ACC112 (cell line): ENCODE measurements around the gene LRCH1.

Experiments used
- H2AFZ ChIP-seq: fragments of 200-600 bp; sonication (generic); one replicate; pipeline ENCODE4 v1.6.0; 2017; ENCODE audit warnings: antibody characterized with exemption, low read length; ENCODE audit not compliant: unreplicated experiment
- H3K27ac ChIP-seq: fragments of 200-600 bp; sonication (generic); 2 replicates; pipeline ENCODE4 v1.5.1; 2014; ENCODE audit warnings: low read depth, mild to moderate bottlenecking, antibody characterized with exemption, low read length, moderate library complexity
- H3K27me3 ChIP-seq: fragments of 200-600 bp; sonication (generic); 2 replicates; pipeline ENCODE4 v1.6.1; 2014; ENCODE audit warnings: mild to moderate bottlenecking, antibody characterized with exemption, low read length, moderate library complexity, mixed read lengths; ENCODE audit not compliant: insufficient read depth
- H3K36me3 ChIP-seq: fragments of 200-600 bp; sonication (generic); 2 replicates; pipeline ENCODE4 v1.6.1; 2016; ENCODE audit warnings: mild to moderate bottlenecking, antibody characterized with exemption, low read length, moderate library complexity, mixed read lengths; ENCODE audit not compliant: insufficient read depth
- H3K4me1 ChIP-seq: fragments of 200-600 bp; sonication (generic); one replicate; pipeline ENCODE4 v1.6.1; 2016; ENCODE audit warnings: low read length, mixed read lengths; ENCODE audit not compliant: insufficient read depth, unreplicated experiment, control insufficient read depth
- H3K4me3 ChIP-seq: fragments of 200-600 bp; sonication (generic); 2 replicates; pipeline ENCODE4 v1.5.1; 2014; ENCODE audit warnings: mild to moderate bottlenecking, low read depth, low read length
- H3K79me2 ChIP-seq: fragments of 200-600 bp; sonication (generic); one replicate; pipeline ENCODE4 v1.6.0; 2016; ENCODE audit warnings: low read length; ENCODE audit not compliant: control insufficient read depth, unreplicated experiment, insufficient read depth

LRCH1 gene

DNA sequence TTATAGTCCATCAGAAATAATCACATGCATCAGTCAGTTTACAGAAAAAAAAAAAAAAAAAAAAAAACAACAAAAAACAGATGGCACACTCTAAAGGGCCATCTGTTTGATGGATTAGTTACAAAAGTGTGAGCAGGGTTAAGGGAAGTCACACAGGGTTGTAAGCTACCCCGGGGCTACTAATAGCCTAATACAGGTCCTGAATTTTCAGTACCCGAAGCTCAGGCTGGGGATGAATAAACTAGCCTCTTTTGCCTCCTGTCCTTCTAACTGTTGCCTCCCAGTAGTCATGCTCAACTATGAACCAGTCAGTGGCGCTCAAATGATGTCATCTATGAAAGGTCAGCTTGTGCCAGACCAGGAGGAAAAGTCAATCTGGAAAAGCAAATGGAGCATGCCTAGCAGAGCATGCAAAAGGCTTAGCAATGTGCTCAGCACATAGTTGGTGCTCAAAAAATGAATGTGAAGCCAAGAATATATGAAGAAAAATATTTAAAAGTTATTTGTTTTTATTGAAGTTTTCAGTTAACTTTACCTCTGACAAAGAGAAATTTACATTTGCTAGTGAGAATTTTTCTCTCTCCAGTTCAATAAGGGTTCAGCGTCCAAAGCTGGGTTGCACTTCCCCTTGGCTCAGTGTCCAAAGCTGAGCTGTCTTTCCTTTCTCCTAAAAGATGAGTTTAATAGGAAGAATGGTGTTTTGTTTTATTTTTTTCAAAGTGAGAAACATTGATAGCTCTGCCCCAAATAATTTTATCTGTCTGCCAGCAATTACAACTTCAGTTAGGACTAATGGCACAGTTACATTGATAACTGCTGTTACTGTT lies 30.8 kb upstream of the LRCH1 start:
- Histone ChIP-seq H2AFZ (no peak overlapping the region), H3K27ac (no peak overlapping the region), H3K79me2 (no peaks in the 10 kb centered on the region), H3K27me3 (peaks cover 3% of the 10 kb centered on the region; the same call in 1 of the 2 replicates), H3K4me3 (no peak overlapping the region), H3K4me1 (peaks cover 4% of the 10 kb centered on the region), H3K36me3 (no peaks in the 10 kb centered on the region)

DNA sequence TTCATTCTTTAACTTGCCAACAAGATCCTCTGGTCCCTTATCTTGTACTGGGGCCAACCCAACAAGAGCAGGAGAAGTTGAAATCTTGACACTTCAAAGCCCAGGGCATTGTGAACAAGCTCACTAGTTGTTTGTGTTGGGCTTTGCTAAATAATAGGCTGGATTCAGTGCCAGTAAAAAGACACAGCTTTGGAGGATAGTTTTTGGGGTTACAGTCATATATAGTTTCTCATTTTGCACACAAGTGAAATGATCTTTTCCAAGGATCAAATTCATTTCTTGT lies 30.3 kb upstream of the LRCH1 start:
- H3K79me2 ChIP-seq: no peaks in the 10 kb centered on the region
- H3K27me3 ChIP-seq: peaks cover 3% of the 10 kb centered on the region; the same call in 1 of the 2 replicates
- H3K4me3 ChIP-seq: no peak overlapping the region
- H3K27ac ChIP-seq: no peak overlapping the region
- H3K36me3 ChIP-seq: no peaks in the 10 kb centered on the region
- H3K4me1 ChIP-seq: no peaks in the 10 kb centered on the region
- H2AFZ ChIP-seq: no peak overlapping the region

DNA sequence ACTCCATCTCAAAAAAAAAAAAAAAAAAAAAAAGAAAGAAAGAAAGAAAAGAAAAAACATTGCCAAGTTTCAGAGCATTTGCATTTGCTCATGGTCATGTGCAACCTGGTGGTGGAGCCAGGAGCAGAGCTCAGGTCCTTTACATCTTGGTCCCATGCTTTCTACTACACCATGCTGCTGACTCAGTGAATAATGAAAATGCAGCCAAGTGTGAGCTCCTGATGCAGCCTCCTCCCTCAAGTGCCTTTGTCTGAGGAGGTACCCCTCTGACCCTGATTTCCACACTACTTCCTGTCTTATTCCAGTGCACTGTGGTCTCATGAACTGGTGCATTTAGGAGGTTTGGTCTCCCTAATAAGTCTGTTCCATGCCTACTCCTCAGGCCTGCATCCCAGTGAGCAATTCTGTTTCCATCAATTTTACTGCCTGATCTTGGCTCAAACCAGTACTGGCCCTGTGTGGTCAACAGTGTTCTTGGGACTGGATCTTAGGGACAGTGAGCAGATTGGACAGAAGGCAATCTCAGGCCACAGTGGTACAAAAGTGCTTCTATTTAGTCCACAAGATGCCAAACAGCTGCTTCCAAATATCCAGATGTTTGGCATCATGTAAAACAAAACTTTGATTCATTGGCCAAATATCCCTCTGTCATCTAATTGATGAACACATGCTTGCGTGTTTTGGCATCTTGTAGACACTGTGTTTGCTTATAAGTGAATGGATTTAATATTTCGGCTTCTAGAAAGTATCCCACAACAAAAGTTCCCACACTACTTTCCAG lies 28.8 kb upstream of the LRCH1 start:
- Histone ChIP-seq H2AFZ (no peak overlapping the region), H3K79me2 (no peaks in the 10 kb centered on the region), H3K36me3 (no peaks in the 10 kb centered on the region), H3K27me3 (no peaks in the 10 kb centered on the region), H3K4me1 (no peaks in the 10 kb centered on the region), H3K27ac (no peak overlapping the region), H3K4me3 (no peak overlapping the region)

DNA sequence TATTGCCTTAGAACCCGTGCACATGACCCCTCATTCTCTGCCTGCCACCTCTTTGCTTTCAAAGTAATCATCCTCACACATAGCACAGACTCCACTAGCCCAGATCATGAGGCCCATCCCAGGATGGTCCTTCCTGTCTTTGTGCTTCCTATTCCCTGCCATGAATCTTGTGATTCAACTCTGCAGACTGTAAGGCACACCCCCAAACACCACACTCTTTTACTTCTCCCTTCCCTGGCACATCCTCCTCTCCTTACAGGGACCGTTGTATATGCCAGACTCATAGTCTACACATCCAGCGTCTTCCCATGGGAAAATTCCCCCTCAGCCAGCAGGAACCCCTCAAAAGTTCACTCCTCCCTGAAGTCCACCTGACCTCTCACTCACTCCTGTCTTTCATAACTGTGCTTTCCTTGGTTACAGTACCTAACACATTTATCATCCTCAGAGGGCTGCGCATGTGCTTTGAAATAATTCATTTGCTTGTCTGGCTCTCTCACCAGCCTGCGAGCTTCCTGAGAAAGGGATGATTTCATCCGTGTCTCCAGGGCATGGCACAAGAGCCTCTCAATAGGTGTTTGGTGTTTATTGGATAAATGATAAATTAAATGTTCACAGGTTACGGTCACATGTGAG lies 26.8 kb upstream of the LRCH1 start:
- Histone ChIP-seq H3K27me3 (no peaks in the 10 kb centered on the region), H2AFZ (no peak overlapping the region), H3K36me3 (no peaks in the 10 kb centered on the region), H3K4me3 (no peak overlapping the region), H3K79me2 (no peaks in the 10 kb centered on the region), H3K27ac (no peak overlapping the region), H3K4me1 (peaks cover 8% of the 10 kb centered on the region)

GRCh38 chr13:46526740-46527139 lies 26.2 kb upstream of the LRCH1 start:
- H3K27ac ChIP-seq: no peak overlapping the region
- no peak overlapping the region for H3K4me3 ChIP-seq
- no peaks in the 10 kb centered on the region for H3K79me2 ChIP-seq
- no peaks in the 10 kb centered on the region for H3K36me3 ChIP-seq
- H3K4me1 ChIP-seq: peaks cover 9% of the 10 kb centered on the region
- H2AFZ ChIP-seq: no peak overlapping the region
- no peaks in the 10 kb centered on the region for H3K27me3 ChIP-seq

DNA sequence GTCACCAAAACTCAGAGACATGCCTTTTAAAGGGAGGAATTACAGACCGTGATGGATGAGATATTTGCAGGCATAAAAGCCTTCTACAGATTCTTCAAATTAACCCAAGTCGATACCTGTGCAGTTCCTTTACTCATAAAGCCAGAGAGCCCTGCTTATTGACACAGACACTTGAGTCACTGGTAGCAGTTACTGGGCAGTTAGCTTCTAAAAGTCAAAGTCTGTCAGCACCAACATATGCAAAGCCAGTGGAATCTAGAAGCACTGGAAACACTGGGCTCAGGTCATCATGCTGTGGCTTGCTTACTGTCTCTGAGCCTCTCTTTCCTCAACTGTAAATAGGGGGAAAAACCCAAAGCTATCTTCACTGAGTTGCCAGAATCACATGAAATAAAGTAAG lies 25.7 kb upstream of the LRCH1 start:
- H3K36me3 ChIP-seq: no peaks in the 10 kb centered on the region
- no peak overlapping the region for H2AFZ ChIP-seq
- H3K4me1 ChIP-seq: peaks cover 11% of the 10 kb centered on the region
- H3K27ac ChIP-seq: no peak overlapping the region
- H3K27me3 ChIP-seq: no peaks in the 10 kb centered on the region
- no peaks in the 10 kb centered on the region for H3K79me2 ChIP-seq
- no peak overlapping the region for H3K4me3 ChIP-seq

DNA sequence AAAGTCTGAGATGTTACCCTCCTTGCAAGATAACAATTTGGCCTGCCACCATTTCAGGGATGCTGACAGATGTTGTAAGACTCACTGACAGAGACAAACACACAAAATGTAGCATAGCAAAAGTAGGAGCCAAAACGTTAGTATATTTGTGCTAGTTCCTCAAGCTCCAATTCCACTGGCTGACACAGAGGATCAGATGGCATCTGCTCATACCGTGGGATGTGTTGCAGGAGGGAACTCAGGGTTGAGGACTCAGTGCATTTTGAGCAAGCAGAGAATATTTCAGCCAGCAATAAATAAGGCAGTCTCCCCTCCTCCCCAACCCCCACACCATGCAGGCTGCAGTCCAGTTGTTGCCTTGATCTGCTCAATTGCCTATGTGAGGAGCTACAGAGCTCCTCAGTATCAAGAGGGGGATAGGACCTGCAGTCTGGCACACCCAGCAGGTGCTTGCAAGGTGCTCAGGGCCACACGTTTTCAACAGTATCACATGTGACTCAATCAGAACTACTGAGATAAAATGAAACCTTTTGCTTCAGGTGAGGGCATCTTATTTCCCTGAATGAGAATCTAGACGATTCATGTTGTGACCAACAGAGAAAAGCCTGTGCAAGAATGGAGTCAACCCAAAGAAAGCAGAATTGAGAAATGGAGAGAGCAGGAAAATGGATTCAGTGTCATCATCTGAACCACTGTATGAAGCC lies 23.6 kb upstream of the LRCH1 start:
- Histone ChIP-seq H3K4me3 (no peak overlapping the region), H3K27ac (no peak overlapping the region), H3K36me3 (no peaks in the 10 kb centered on the region), H2AFZ (no peak overlapping the region), H3K79me2 (no peaks in the 10 kb centered on the region), H3K4me1 (peaks cover 11% of the 10 kb centered on the region), H3K27me3 (no peaks in the 10 kb centered on the region)

DNA sequence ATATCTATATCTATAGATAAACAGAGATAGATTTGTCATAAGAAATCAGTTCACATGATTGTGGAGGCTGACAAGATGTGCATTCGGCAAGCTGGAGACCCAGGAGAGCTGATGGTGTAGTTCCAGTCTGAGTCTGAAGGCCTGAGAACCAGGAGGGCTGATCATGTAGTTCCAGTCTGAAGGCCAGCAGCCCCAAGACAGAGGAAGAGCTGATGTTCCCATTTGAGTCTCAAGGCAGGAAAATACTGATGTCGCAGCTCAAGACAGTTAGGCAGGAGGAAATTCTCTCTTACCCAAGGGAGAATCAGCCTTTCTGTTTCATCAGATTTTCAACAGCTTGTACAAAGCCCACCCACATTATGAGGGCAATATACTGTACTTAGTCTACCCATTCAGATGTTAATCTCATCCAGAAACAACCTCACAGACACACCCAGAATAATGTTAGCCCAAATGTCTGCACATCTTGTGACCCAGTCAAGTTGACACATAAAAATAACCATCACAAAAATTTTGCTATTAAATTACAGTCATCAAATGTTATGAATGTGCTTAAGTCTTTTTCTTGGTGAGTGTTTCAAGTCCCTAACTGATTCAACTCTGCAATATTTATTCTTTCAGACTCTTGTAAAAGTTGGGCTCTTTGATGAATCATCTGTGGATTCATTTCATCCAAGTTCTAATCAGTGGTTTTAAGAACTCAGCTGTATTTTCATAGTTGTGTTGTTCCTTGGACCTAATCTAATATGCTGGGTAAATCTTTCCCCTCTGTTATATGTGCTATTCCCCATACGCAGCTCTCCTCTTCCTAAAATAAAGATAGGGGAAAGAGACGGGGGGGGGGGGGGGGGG lies 22.7 kb upstream of the LRCH1 start:
- H3K36me3 ChIP-seq: no peaks in the 10 kb centered on the region
- H3K4me1 ChIP-seq: peaks cover 11% of the 10 kb centered on the region
- no peak overlapping the region for H3K4me3 ChIP-seq

GRCh38 chr13:46531953-46532352 lies 21.0 kb upstream of the LRCH1 start:
- no peaks in the 10 kb centered on the region for H3K36me3 ChIP-seq
- peak overlapping the region; percentile 61 for H2AFZ ChIP-seq

More for the DNA sequence above, 22.7 kb upstream of the LRCH1 start:
- Histone ChIP-seq H3K27me3 (no peaks in the 10 kb centered on the region), H3K79me2 (no peaks in the 10 kb centered on the region), H3K27ac (no peak overlapping the region), H2AFZ (no peak overlapping the region)

DNA sequence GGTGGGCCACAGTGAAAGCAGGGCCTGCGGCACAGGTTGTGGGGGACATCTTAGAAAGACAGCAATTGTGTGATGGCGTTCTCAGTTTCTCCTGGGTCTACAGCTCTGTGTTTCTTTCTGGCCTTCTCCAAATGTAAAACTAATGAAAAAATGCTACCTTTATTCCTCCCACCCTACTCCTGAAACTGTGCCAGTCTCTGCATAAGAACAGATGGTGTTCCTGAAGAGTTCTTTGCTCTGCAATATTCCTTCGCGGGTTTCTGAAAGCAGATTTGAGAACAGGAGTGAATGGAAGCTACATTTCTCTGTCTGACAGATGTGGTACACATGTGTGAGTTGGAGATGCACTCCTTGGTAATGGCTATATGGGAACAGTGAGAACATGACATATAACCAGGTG lies 18.0 kb upstream of the LRCH1 start:
- Histone ChIP-seq H3K79me2 (no peaks in the 10 kb centered on the region), H3K36me3 (no peaks in the 10 kb centered on the region), H3K4me1 (peaks cover 9% of the 10 kb centered on the region), H3K27ac (no peak overlapping the region), H3K27me3 (no peaks in the 10 kb centered on the region), H3K4me3 (no peak overlapping the region), H2AFZ (no peak overlapping the region)

More at GRCh38 chr13:46531953-46532352, 21.0 kb upstream of the LRCH1 start:
- no peaks in the 10 kb centered on the region for H3K79me2 ChIP-seq
- H3K27ac ChIP-seq: no peak overlapping the region
- H3K4me3 ChIP-seq: no peak overlapping the region
- H3K27me3 ChIP-seq: no peaks in the 10 kb centered on the region
- peaks cover 11% of the 10 kb centered on the region for H3K4me1 ChIP-seq
